GM18507 (cell line): ENCODE data around the gene AXL.
"Not testable (repeated sequence)": the region's sequence is repeated elsewhere in the genome, so short reads cannot be mapped to it uniquely, and the experiment has no call there.

ENCODE experiments used
- DNase-seq: peaks from one replicate; pipeline ENCODE4 v3.0.0; 2011; ENCODE audit warnings: low read depth; ENCODE audit not compliant: insufficient read length; ENCODE audit errors: extremely low spot score
- FAIRE-seq: peaks from 2 replicates; lab custom pipeline; 2011; peaks lifted over from hg19 to GRCh38; lab: Jason Lieb, UNC

The AXL gene

DNA sequence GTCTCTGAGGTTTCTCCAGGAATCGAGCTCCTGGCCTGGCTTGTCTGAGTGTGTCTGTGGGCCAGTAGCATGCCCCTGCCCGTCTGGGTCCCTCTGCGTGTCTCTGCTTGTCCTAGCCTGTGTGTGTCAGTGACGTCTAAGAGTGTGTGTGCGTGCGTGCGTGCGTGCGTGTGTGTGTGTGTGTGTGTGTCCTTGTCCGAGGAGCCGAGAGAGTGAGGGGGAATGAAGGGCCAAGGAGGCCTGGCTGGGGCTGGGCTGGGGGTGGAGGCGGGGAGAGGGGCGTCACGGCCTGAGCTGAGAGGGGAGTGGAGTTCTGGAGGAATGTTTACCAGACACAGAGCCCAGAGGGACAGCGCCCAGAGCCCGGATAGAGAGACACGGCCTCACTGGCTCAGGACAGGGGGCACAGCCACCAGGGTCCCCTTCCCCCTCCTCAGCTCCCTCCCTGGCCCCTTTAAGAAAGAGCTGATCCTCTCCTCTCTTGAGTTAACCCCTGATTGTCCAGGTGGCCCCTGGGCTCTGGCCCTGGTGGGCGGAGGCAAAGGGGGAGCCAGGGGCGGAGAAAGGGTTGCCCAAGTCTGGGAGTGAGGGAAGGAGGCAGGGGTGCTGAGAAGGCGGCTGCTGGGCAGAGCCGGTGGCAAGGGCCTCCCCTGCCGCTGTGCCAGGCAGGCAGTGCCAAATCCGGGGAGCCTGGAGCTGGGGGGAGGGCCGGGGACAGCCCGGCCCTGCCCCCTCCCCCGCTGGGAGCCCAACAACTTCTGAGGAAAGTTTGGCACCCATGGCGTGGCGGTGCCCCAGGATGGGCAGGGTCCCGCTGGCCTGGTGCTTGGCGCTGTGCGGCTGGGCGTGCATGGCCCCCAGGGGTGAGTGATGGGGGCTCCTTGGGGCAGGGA lies at the start of gene AXL:
Gene AXL, plus strand, starts transcription at position 609 of the 893 bp plus-strand sequence. Its CDS starts 170 bp downstream, at position 779.
- DNase-seq (no peak), FAIRE-seq (no peak)

DNA sequence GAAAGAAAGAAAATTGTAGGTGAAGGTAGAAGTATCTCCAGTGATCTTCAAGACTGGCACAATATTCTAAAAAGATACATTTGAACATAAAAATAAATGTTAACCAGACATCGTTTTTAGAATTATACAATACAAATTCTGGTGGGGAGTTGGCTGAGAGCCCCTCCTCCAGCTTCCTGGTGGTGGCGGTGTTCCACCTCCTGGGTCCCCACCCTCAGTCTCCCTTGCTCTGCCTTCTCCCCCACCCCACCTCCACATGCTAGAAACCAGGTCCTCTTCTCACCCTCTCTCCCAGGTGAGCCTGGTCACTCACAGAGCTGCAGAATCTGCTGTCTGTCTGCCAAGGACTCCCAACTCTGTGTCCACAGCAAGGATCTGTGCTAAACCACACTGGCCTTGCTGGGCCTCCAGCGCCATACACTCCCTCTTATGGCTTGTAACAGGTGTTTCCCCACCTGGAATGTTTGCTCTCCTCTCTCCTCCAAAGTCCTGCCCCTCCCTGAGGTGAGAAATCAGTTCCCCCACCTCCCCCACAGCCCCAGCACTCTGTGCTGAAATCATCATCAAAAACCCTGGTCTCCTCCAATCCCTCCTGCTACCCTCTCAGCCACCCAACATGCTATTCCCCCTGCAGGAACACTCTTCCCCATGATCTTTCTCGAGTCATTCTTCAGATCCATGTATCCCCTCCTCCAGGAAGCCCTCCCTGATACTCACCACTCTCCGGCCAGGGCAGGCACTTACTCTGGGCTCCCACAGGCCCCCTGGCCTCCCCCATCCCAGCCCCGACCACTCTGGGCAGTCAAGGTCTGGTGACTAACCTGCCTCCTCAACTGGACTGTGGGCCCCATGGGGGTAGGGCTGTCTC lies 46.5 kb upstream of the AXL start:
- FAIRE-seq (no peak), DNase-seq (no peak)

DNA sequence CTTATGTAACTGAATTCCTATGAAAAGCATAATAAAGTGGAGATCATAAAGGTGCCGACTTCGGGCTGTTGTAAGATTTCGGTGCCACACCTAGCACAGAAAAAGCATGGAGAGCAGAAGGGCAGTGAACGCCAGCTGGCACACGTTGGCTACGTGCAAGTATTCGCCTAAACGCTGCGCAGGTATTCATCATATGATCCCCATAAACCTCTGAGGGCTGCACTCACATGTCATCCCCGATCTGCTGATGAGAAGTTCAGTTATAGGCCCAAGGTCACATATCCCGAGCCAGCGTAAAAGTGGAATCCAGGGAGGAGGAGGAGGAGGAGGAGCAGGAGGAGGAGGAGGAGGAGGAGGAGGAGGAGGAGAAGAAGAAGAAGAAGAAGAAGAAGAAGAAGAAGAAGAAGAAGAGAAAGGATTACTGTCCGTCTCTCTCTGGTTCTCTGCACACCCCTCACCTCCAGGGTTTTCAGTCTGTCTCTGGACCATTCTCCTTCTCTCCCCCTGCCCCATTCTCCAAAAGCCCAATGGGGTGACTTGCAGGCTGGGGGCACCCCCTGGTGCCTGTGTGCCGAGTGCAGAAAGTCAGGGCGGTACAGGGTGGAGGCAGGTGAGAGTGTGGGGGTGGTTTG lies 44.6 kb upstream of the AXL start:
- no peak for DNase-seq
- FAIRE-seq = no peak

DNA sequence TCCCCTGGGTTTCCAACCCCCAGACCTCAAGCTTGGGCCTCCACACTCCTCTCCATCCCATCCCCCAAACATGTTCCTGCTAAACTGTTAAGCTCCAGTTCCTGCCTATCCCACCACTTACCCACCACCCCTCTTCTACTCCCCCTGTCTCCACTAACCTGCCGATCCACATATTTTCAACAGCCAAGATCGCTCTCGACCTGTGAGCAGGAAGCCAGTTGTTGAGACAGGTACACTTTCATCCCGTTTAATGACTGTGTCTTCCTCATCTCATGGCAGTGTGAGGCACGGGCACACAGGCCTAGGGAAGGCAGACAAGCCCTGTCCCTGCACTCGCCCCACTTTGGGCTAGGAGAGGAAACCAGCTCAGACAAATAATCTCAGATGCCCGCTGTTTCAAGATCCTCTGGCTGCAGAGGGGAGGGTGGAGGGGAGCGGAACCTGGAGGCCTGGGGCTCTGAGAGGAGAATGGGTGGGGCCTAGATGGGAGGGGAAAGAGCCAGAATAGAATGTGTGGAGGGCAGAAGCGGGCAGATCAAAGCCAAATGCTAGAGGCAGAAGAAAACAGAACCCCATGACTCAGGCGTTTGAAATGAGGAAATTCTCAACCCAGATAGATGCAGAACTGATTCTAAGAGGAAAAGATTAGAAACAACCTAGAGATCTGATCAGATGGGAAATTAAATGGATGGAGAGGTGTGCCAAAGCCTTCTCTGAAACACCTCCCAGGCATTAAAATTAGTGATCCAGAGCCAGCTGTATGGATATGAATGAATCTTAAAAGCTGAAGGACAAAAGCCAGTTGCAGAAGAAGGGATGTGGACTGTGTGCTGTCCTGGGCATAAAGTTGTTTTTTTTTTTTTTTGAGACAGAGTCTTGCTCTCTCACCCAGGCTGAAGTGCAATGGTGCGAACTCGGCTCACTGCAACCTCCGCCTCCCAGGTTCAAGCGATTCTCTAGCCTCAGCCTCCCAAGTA lies 42.9 kb upstream of the AXL start:
- FAIRE-seq = no peak
- DNase-seq = no peak

DNA sequence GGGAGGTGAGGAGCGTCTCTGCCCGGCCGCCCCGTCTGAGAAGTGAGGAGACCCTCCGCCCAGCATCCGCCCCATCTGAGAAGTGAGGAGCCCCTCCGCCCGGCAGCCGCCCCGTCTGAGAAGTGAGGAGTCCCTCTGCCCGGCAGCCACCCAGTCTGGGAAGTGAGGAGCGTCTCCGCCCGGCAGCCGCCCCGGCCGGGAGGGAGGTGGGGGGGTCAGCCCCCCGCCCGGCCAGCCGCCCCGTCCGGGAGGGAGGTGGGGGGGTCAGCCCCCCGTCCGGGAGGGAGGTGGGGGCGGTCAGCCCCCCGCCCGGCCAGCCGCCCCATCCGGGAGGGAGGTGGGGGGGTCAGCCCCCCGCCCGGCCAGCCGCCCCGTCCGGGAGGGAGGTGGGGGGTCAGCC lies 38.9 kb upstream of the AXL start:
- not testable (repeated sequence) for FAIRE-seq, DNase-seq

DNA sequence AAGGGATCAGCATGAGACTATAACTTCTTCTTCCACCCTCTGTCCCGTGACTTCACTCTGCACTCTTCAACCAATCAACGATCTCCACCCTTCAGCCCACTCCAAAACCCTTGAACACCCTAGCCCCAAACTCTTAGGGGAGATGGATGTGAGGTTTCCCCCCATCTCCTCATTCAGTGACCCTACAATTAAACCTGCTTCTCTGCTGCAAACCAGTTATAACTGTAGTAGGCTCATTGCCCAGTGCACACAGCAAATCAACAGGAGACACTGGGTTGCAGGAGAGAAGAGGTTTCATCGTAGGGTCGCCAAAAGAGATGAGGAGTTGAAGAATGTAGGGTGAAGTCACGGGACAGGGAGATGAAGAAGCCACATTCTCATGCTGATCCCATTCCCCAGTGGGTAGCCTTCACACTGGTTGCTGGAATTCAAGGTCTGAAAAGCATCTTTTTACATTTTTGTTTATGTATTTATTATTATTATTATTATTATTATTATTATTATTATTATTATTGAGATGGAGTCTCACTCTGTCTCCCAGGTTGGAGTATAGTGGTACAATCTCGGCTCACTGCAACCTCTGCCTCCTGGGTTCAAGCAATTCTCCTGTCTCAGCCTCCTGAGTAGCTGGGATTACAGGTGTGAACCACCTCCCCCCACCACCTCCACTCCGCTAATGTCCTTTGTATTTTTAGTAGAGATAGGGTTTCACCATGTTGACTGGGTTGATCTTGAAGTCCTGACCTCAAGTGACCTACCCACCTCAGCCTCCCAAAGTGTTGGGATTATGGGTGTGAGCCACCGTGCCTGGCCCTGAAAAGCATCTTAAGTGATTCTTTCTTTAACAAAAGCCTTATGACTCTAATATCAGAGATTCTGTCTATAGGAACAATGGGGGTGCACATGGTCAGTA lies 31.8 kb upstream of the AXL start:
- DNase-seq (no peak), FAIRE-seq (no peak)

DNA sequence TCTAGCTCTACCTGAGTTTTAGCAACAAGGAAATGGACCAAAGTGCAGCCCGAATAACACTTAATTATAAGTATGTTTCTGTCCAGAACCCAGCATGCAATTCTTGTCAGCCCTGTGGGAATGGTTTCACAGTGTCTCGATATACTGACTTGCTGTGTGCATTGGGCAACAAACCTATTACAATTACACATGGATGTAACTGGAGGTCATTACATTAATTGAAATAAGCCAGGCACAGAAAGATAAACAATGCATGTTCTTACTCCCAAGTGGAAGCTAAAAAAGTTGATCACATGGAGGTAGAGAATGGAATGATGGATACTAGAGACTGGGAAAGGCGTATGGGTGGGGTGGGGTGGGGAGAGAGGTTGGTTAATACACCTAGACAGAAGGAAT lies 31.1 kb upstream of the AXL start:
- FAIRE-seq (no peak), DNase-seq (no peak)

DNA sequence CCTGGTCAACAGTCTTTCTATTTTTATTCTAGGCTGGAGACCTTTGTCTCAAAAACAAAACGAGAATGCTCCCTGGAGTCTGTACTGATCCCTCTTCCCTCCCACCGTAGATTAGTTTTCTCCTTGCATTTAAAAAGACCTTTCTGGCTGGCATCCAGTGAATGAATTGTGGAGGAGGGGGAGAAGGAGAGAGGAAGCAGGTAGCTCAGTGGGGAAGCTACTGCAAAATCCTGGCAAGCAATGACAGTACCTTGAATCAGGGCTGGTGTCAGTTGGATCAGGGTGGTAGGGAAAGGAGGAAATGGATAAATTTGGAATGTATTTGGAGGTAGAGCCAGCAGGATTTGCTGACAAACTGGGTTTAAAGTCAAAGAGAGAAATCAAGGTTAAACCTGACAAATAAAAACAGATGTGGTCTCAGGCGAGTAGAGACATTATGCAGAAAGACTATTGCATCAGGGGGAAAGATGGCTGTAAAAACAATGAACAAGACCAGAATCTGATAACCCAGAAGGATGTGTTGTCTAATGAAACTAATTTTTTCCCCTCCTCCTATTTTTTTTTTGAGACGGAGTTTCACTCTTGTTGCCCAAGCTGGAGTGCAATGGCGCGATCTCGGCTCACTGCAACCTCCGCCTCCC lies 29.5 kb upstream of the AXL start:
- DNase-seq (no peak), FAIRE-seq (no peak)

DNA sequence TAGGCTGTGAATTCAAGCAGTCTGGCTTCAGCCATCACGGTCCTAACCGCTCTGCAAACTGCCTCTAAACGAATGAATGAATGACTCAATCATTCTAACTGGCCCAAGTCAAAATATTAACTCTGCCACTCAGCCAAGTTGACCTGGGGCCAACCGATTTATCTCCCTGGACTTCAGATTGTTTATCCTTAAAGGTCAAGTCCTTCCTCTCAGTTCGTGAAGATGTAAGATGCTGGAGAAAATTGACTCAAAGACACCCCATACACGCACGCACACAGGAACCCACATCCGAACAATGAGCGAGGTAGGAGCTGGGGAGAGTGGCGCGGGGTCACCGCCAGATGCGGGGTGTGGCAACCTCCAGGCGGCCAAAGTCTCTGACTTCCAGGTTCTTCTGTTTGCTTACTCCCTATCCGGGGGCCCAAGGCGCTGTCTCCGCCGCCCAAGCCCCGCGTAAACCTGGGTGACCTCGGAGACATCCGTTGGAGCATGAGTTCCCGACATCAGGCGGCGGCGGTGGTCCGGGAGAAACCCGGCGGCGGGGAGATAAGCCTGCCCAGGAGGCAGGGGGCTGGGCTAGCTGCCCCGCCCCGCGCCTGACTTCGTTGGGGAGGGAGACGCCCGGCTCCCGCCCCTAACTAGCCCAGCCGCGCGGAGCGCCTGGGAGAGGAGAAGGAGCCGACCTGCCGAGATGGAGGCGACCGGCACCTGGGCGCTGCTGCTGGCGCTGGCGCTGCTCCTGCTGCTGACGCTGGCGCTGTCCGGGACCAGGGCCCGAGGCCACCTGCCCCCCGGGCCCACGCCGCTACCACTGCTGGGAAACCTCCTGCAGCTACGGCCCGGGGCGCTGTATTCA lies 26.2 kb upstream of the AXL start, which contains the start of gene CYP2S1:
Gene CYP2S1, plus strand, starts transcription at position 646 of the 856 bp plus-strand sequence. Its CDS starts 46 bp downstream, at position 692.
- no peak for DNase-seq
- FAIRE-seq = no peak

DNA sequence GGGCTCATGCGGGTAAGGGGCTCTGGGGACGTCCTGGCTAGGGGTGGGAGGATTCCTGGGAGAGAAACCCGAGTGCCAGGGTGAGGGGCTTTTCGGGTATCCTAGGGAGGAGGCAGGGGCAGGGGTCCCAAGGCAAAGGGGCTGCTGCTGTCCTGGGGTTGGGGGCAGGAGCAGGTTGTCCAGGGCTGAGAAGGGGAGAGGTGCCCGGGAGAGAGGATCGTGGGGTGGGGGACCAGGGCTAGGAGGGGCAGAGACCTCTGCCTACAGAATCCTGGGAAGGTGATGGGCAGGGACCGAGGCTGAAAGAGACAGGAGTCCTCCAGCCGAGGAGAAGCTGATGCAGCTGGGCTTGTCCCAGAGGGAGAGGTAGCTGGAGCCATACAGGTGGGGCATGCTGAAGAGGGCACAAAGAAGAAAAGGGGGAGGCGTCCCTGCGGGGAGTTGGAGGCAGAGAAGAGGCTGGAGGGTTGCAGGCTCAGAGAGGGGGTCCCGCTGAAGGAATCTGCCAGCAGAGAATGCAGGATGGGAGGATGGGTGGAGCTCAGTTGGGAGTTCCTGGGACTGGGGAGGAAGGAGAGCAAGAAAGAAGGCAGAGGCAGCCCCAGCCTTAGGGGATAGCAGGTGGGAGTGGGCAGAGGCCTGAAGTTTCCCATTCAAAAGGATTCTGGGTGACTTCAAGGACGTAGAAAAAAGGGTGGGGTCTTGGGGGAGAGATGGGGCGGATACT lies 25.4 kb upstream of the AXL start:
- DNase-seq (no peak), FAIRE-seq (no peak)

DNA sequence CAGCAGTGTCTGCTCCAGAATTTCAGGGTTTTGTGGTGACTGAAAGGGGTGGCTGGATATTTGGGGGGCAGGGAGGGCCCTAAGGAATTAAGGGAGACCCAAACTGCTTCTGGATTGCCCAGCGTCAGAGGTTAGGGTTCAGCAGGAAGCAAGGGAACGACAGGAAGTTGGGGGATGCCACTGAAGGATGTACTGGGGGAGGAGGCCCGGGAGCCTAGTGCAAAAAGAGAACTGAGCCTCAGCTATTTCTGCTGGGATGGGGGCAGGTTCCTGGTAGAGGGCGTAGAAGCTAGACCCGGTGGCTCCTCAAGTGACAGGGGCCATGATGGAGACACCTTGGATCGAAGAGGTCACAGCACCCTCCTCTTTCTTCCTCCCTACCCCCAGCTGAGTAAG lies 24.9 kb upstream of the AXL start:
- DNase-seq = no peak
- FAIRE-seq = no peak

DNA sequence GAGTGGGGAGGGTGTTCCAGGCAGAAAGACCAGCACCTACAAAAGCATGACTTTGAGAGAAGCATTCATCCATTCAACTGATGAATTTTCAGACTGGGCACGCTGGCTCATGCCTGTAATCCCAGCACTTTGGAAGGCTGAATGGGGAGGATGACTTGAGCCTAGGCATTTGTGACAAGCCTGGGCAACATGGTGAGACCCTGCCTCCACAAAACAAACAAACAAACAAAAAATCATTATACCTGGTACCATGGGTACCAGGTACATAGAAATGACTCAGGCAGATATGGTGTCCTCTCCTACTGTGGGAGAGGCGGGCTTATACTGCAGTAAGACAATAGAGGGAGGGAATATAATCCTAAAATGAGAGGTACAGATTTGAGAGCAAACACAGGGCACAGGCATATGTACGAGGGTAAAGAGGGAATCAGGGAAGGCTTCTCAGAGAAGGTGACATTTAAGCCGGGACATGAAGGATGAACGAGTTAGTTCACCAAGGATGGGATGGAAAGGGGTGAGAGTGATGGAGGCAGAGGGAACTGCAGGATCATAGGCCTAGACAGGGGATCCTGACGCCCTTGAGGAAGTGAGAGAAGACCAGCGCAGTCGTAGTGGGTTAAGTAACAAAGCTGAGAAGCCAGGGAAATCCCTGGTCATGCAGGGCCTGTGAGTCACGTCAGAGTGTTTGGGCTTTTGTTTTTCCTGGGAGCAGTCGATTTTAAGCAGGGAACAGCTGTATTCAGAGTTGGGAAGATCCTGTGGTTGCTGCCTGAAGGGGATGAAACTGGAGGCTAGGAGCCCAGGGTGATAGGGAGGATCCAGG lies 23.1 kb upstream of the AXL start:
- DNase-seq (no peak), FAIRE-seq (peak; percentile 31)

DNA sequence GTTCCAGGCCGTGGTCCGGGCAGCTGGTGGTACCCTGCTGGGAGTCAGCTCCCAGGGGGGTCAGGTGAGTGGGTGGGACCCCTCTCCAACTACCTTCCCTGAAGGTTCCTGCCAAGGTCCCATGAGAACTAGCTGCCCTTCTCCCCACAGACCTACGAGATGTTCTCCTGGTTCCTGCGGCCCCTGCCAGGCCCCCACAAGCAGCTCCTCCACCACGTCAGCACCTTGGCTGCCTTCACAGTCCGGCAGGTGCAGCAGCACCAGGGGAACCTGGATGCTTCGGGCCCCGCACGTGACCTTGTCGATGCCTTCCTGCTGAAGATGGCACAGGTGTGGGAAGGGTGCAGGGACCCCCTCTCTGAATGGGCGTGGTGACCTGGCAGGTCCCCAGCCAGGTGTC lies 20.5 kb upstream of the AXL start:
- no peak for DNase-seq
- no peak for FAIRE-seq

DNA sequence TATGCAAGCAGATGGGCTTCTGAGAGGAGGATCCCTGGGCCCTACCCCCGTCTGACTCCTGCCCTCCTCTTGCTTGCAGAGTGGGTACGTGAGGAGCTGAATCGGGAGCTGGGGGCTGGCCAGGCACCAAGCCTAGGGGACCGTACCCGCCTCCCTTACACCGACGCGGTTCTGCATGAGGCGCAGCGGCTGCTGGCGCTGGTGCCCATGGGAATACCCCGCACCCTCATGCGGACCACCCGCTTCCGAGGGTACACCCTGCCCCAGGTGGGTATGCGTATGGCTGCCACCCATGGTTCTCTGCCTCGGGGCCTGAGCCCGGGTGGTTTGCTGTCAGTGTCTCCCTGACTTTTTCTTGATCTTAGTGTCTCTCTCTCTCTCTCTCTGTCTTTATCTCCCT lies 15.7 kb upstream of the AXL start:
- DNase-seq = no peak
- FAIRE-seq = no peak

DNA sequence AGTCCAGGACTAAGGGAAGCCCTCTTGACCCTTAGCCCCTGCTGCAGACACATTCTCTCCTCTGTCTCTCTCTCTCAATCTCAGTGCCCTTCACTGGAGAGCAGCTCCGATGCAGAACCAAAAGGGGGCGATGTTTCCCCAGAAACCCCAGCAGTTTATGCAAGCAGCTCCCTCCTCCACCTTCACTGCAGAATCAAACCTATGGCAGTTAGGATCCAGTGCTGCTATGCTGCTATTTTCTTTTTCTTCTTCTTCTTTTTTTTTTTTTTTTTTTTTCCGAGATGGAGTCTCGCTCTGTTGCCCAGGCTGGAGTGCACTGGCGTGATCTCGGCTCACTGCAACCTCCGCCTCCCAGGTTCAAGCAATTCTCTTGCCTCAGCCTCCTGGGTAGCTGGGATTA lies 14.7 kb upstream of the AXL start:
- peak; percentile 91 for FAIRE-seq
- DNase-seq = not testable (repeated sequence)
